Lung (tissue), 12 donors: Measurements from ENCODE around the gene TMEM30A. TPM values are rescaled to one million over a fixed set of nuclear protein-coding genes. Genes with fewer than 3 reads are reported as not detected.

Source experiments
- ATAC-seq: fragments of 200-7000 bp; cut with Tn5 transposase; one replicate; pipeline ENCODE4 v1.9.1; 2020; ENCODE audit warnings: moderate number of reproducible peaks; ENCODE audit not compliant: insufficient read depth, low FRiP score
- DNase-seq, 3 donors: peaks; one replicate each; pipeline ENCODE4 v3.0.0-alpha.2; 2013 to 2017
- H3K27ac ChIP-seq, 2 donors: one replicate each; pipeline ENCODE4 v1.5.1; 2013; ENCODE audit warnings: mild to moderate bottlenecking in 2 of 2, moderate library complexity in 2 of 2, control low read depth in 1 of 2, inconsistent platforms in 1 of 2, low read depth in 1 of 2, low read length in 1 of 2
- H3K27me3 ChIP-seq, 3 donors: one replicate each; pipeline ENCODE4 v1.5.1; 2013; ENCODE audit warnings: low read length in 2 of 3; ENCODE audit not compliant: control insufficient read depth in 3 of 3, insufficient read depth in 3 of 3
- H3K36me3 ChIP-seq, 4 donors: one replicate each; pipeline ENCODE4 v1.5.1; 2013; ENCODE audit warnings: low read length in 4 of 4, mild to moderate bottlenecking in 1 of 4, moderate library complexity in 1 of 4; ENCODE audit not compliant: control insufficient read depth in 4 of 4, insufficient read depth in 4 of 4
- H3K4me1 ChIP-seq, 5 donors: one replicate each; pipeline ENCODE4 v1.5.1; 2013; ENCODE audit warnings: low read length in 5 of 5, mild to moderate bottlenecking in 2 of 5, moderate library complexity in 1 of 5; ENCODE audit not compliant: control insufficient read depth in 5 of 5, insufficient read depth in 5 of 5
- H3K4me3 ChIP-seq: one replicate; pipeline ENCODE4 v1.5.1; 2013; ENCODE audit warnings: mild to moderate bottlenecking, control low read depth, moderate library complexity
- H3K9ac ChIP-seq, 2 donors: one replicate each; pipeline ENCODE4 v1.5.1; 2013; ENCODE audit warnings: low read length in 2 of 2, control low read depth in 1 of 2; ENCODE audit not compliant: insufficient read depth in 1 of 2
- H3K9me3 ChIP-seq, 4 donors: one replicate each; pipeline ENCODE4 v1.5.1; 2013; ENCODE audit warnings: low read length in 3 of 4, mild to moderate bottlenecking in 1 of 4, moderate library complexity in 1 of 4; ENCODE audit not compliant: control insufficient read depth in 4 of 4, insufficient read depth in 3 of 4
- WGBS, 2 donors: extraction: QIAGEN DNeasy Blood & Tissue Kit; methylation state at CpG; one replicate each; pipeline ENCODE4 v1.1.7; 2013; 5-methylcytosine and 5-hydroxymethylcytosine counted together
- polyA plus RNA-seq, 2 donors: library from polyadenylated mRNA; stranded (reverse); fragments of 200-250 nt; gene quantifications; one replicate each; pipeline ENCODE4 v1.2.1, GENCODE V29; 2013
- total RNA-seq, 2 donors: library from RNA; depleted of rRNA in 1 of 2; stranded (reverse); fragments of >200 nt in 1 of 2; gene quantifications; one replicate each; pipeline ENCODE4 v1.2.1, GENCODE V29; 2014 to 2021
- TF ChIP-seq, protein P1 (sequence below): IDR thresholded peaks from 2 replicates; pipeline ENCODE4 v1.5.1; 2012; ENCODE audit warnings: mild to moderate bottlenecking; ENCODE audit errors: control extremely low read depth, extremely low read depth
- donor health status: control.
- donor health status: control.
- donor health status: Bipolar disorder and iron deficiency.
- donor health status: healthy.
- donor health status: DM: yes; HTN: yes; CAD: no.

TMEM30A gene
- total and polyA plus RNA-seq, 4 donors = 46.4 to 164 (median 99.4) TPM

DNA sequence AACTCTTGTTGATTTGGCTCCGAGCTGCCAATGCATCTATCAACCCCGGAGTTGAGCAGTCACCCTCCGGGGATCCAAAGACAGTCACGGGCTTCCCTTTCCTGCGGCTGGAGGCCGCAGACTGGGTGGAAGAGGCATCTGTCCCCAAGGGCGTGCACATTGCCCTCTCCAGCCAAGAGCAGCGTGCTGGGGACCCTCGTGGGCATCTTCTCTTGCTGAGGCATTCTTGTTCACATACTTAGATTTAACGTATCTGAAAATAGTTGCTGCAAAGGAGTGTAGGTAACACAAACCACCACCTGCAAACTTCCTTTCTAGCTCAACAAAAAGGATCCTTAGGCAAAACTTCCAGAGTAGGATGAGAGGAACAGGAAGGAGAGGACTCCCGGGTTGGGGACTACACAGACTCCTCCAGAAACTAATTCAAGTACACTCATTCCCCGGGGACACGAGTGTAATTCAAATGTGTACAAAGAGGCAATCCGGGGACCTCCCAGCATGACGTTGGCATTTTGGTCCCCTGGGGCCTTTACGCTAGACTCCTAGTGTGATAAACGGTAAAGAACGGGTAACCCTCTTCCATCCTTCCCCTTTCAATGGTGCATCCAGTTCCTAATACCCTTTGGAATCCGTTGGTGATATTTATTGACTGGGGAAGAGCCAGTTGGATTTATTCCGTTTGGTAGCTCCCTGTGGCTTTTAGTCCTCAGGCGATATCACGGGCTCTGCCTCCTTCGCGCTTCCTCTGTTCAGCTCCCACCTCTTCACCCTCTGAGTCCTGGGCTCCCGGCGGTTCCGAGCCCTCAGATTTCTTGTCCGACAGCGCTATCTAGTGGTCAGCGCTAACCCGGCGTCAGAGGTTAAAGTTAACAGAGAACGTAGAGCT lies 76.1 kb downstream of the TMEM30A start:
- peaks cover 0 to 49% (median 9%) of the 10 kb centered on the region in 5 donors for H3K4me1 ChIP-seq
- peak; percentile 69 for ATAC-seq
- 9 to 14% methylated on average over 33 of the region's 33 CpGs for WGBS, 2 donors
- DNase-seq = peak; percentile 88 to 92 (median 90)
- H3K4me3 ChIP-seq = no peak overlapping the region
- H3K27me3 ChIP-seq = peaks cover 0 to 38% (median 32%) of the 10 kb centered on the region in 3 donors
- no peaks in the 10 kb centered on the region for H3K9me3 ChIP-seq
- H3K9ac ChIP-seq = peak overlapping the region in 1 of 2 donors; percentile 39
- H3K36me3 ChIP-seq = no peaks in the 10 kb centered on the region
- TF ChIP-seq, protein P1, sequence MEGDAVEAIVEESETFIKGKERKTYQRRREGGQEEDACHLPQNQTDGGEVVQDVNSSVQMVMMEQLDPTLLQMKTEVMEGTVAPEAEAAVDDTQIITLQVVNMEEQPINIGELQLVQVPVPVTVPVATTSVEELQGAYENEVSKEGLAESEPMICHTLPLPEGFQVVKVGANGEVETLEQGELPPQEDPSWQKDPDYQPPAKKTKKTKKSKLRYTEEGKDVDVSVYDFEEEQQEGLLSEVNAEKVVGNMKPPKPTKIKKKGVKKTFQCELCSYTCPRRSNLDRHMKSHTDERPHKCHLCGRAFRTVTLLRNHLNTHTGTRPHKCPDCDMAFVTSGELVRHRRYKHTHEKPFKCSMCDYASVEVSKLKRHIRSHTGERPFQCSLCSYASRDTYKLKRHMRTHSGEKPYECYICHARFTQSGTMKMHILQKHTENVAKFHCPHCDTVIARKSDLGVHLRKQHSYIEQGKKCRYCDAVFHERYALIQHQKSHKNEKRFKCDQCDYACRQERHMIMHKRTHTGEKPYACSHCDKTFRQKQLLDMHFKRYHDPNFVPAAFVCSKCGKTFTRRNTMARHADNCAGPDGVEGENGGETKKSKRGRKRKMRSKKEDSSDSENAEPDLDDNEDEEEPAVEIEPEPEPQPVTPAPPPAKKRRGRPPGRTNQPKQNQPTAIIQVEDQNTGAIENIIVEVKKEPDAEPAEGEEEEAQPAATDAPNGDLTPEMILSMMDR = peak; percentile 80
- no peak overlapping the region for H3K27ac ChIP-seq

DNA sequence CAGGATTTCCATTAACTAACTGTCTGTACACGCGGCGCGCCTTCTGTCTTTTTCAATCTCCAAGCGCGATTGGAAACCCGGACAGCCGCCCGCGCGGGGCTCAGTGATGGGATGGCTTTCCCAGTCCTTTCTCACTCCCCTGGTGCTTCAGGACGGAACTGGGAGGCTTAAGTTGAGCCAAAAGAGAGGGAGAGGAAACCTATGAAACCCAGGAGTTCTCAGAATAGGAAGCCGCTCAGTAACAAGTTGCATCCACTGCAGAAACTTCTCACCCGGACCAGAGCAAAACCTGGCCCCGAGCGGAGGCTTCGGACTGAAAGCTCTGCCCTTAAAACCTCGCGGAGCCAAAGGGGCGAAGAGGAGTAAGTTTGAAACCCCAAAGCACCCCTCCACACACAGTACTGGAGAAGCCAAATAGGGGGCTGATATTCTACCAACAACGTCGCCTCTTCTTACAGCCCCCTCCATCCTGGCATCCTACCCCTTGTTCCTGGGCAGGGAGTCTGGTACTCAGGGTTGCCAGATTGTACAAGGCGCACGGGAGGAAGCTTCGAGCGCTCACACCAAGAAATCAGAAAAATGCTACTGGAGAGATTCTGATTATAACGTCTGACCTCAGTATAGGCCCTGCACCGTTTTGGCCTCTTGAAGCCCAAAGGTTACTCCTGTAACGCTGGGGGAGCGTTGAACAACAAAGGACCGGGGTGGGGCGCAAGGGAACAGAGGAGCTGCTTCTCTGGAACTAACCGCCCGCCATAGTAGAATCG lies 77.8 kb downstream of the TMEM30A start:
- no peak overlapping the region for H3K9ac ChIP-seq

DNA sequence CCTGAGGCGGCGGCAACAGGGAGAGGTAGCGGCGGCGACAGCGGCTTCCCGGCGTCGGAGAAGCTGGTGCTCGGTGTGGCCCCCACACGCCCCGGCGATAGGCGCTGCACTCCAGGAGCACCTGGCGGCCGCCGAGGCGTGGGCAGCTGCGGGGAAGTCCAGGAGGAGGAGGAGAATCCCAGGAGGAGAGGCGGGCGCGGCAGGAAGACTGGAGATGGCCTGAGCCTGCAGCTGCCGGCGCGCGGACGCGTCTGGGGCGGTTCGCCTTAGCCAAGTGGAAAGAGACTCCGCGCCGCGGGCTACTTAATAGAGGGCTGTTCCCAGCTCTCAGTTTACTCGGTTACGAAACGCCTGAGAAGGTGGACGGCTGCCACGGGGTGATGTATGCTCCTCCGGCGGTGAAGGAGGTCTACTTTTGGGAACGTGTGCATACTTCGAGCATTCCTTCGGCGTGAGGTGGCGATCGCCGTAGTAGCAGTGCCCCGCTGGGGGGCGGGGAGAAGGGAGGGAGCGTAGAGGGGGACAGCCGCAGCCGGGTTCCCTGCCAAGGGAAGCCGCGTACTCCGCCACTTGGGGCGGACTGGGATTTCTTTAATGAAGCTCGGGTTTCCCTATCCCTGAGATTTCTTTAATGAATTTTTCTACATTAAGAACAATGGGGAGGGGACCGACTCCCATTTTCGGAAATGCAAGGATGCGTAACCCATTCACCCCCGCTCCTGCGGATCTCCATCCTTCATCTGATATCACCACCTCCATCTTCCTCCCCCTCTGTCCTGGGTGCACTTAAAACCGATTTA lies 78.6 kb downstream of the TMEM30A start, which contains the start of gene COL12A1:
Gene COL12A1, minus strand, starts transcription at position 278 of the 800 bp plus-strand sequence. CDS start 3,261 bp downstream, outside the sequence.
- peak; percentile 73 for ATAC-seq
- WGBS, 2 donors = 1% methylated on average over 63 to 64 of the region's 64 CpGs
- H3K27ac ChIP-seq = peak within 1 kb of the TSS in 1 of 2 donors; percentile 84

More for the DNA sequence above, 77.8 kb downstream of the TMEM30A start:
- no peak for ATAC-seq
- H3K4me1 ChIP-seq = peaks cover 0 to 59% (median 14%) of the 10 kb centered on the region in 5 donors
- 11 to 32% methylated on average over 35 of the region's 35 CpGs for WGBS, 2 donors
- H3K9me3 ChIP-seq = peaks cover 0 to 2% (median 0%) of the 10 kb centered on the region in 4 donors
- H3K36me3 ChIP-seq = no peaks in the 10 kb centered on the region
- no peak overlapping the region for H3K27ac ChIP-seq
- H3K4me3 ChIP-seq = no peak overlapping the region
- TF ChIP-seq, protein P1 = no peak
- peaks cover 0 to 45% (median 32%) of the 10 kb centered on the region in 3 donors for H3K27me3 ChIP-seq
- DNase-seq = peak in 2 of 3 donors; percentile 32 to 56

More for the DNA sequence above, 78.6 kb downstream of the TMEM30A start, which contains the start of gene COL12A1:
- H3K36me3 ChIP-seq = no peaks in the 10 kb centered on the region
- peaks cover 0 to 61% (median 15%) of the 10 kb centered on the region in 5 donors for H3K4me1 ChIP-seq
- peak within 1 kb of the TSS; percentile 53 for H3K4me3 ChIP-seq
- TF ChIP-seq, protein P1 = no peak
- peaks cover 0 to 2% (median 0%) of the 10 kb centered on the region in 4 donors for H3K9me3 ChIP-seq
- H3K9ac ChIP-seq = peak within 1 kb of the TSS in 1 of 2 donors; percentile 40
- peak; percentile 74 to 87 (median 78) for DNase-seq
- peaks cover 0 to 48% (median 38%) of the 10 kb centered on the region in 3 donors for H3K27me3 ChIP-seq
